SK-N-DZ (cell line): ENCODE measurements around the gene PMIS2.
A peak's percentile ranks its signal among the peaks of the same experiment; 100 is the strongest.
"Not testable (repeated sequence)": the region's sequence is repeated elsewhere in the genome, so short reads cannot be mapped to it uniquely, and the experiment has no call there.

Experiments used
- DNase-seq: peaks from one replicate; pipeline ENCODE4 v3.0.0-alpha.2; 2015; ENCODE audit warnings: low spot score

The PMIS2 gene

DNA sequence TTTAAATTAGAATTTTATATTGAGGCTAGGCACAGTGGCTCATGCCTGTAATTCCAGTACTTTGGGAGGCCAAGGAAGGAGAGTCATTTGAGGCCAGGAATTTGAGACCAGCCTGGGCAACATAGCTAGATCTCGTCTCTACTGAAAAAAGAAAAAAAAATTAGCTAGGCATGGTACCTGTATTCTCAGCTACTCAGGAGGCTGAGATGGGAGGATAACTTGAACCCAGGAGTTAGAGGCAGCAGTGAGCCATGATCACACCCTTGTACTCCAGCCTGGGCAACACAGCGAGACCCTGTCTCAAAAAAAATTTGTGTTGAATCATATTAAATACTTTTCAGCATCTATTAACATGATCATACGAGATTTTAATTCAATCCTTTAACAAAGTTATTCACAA, 4.9 kb downstream of the PMIS2 start:
- DNase-seq: no peak

DNA sequence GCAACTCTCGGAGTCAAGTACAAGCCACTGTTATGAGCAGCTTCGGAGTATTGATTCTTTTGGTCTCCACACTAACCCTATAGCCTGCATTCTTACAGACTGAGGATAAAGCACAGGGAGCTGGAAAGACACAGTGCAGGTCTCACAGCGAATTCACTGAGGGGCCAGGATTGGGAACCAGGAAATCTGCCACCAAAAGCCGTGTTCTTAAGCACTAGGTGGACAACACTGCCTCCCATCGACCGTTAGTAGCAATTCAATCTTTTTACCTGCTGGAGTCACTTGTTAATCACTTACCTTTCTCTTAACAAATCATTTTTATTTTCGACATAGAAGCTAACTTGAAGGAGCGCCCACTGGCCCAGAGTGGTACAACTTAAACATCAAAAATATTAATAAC, 6.3 kb downstream of the PMIS2 start:
- DNase-seq: no peak

DNA sequence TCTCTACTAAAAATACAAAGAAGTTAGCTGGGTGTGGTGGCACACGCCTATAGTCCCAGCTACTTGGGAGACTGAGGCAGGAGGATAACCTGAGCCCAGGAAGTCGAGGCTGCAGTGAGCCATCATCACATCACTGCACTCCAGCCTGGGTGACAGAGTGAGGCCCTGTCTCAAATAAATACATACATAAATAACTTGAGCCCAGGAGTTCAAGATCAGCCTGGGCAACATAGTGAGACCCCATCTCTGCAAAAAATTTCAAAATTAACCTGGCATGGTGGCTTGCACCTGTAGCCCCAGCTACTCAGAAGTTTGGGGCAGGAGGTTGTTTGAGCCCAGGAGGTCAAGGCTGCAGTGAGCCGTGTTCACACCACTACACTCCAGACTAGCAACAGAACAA, 9.1 kb downstream of the PMIS2 start:
- not testable (repeated sequence) for DNase-seq

DNA sequence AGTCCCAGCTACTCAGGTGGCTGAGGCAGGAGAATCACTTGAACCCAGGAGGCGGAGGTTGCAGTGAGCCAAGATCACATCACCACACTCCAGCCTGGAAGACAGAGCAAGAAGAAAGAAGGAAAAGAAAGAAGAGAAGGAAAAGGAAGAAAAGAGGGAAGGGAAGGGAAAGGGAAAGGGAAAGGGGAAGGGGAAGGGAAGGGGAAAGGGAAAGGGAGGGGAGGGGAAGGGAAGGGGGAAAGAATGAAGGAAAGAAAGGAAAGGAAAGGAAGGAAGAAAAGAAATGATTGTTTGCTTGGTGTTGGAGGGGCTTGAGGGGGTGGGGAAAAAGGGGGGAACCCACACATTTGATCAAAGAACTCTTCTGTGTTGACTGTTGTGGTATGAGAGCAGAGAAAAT, 10.0 kb downstream of the PMIS2 start:
- no peak for DNase-seq

GRCh38 chr19:35596366-35596999, 10.5 kb downstream of the PMIS2 start:
- DNase-seq: no peak

DNA sequence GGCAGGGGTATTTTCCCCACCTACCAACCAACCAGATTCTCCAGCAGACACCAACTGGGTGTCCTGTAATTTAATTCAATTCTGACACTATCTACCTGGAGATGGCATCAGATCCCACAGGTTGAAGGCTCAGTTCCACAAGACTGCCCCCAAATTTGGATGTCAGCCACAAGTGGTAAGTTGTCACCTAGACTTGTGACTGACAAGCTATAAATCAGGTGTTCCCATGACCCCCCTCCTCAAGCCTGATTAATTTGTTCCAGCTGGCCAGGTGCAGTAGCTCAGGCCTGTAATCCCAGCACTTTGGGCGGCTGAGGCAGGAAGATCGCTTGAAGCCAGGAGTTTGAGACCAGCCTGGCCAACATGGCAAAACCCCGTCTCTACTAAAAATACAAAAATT, 16.0 kb downstream of the PMIS2 start:
- no peak for DNase-seq

DNA sequence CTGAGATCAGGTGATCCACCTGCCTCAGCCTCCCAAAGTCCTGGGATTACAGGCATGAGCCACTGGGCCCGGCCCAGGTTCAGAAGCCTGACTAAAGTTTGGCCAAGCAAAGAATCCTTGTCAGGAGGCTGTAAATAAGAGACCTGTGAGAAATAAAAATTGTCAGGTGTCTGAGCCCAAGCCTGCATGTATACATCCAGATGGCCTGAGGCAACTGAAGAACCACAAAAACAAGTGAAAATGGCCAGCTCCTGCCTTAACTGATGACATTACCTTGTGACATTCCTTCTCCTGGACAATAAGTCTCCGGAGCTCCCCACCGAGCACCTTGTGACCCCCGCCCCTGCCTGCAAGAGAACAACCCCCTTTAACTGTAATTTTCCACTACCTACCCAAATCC, 18.5 kb downstream of the PMIS2 start:
- DNase-seq: not testable (repeated sequence)

- DNase-seq: not testable (repeated sequence)
Measured at GRCh38 chr19:35607170-35607569, 21.2 kb downstream of the PMIS2 start.

DNA sequence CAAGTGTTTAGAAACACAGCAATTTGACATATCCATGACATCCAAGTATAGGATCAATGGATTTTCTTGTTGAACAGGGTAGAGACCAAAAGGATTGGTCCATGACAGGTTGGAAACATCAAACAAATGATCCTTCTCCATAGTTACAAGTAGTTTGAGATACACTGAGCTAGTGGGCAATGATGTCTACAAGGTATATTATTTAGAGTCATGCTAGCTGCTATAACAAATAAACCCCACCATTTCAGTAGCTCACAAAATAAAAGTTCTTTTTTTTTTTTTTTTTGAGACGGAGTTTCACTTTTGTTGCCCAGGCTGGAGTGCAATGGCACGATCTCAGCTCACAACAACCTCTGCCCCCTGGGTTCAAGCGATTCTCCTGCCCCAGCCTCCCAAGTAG, 21.7 kb downstream of the PMIS2 start:
- no peak for DNase-seq

DNA sequence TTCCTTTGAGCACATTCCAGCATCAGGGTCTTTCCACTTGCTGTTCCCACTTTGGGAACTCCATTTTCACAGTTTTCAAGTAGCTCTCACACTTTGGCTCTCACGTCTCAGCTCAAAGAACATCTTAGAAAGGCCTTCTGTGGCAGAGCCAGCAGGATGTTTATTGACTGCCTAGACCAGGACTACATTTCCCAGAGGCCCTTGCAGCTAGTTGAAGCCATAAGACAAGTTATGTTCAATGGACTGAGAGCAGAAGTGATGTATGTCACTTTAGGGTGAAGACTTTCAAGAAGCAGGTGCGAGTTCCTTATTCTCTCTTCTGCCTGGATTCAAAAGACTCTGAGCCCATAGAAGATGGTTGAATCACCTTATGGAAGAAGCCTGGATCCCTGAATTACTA, 22.3 kb downstream of the PMIS2 start:
- DNase-seq: no peak

DNA sequence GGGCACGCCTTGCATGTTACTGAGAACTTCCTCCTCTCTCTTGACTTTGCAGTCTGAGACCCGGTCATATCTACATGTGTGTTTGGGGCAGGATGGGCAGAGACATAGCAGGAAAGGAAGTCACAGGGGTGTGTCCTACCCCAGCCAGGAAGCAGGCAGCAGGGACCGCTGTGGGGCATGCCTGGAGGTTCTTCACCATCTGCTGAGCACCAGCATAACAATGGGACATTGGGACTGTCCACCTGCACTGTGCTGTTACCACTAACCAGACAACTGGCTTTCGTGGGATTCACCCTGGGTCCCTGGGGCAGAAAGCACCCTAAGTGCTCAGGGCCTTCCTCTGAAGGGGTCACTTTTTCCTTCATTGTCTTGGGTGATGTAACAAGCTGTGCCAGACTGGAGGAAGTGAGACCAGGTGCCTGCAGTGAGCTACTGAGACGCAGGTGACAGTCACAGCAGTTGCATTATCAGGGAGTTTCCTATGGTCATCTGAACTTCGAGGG, 23.9 kb downstream of the PMIS2 start:
- no peak for DNase-seq

DNA sequence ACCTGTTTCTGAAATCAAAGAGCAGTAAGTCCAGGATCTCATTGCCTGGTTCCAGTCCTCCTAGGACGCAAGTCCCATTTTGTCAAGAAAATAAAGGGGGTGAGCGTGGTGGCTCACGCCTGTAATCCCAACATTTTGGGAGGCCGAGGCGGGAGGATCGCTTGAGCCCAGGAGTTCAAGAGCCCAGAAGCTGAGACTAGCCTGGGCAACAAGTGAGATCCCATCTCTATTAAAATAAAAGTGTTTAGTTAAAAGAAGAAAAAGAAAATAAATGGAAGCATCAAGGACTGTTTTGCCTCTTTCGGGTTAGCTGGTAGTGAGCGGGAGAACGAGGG, 26.2 kb downstream of the PMIS2 start:
- DNase-seq: no peak

DNA sequence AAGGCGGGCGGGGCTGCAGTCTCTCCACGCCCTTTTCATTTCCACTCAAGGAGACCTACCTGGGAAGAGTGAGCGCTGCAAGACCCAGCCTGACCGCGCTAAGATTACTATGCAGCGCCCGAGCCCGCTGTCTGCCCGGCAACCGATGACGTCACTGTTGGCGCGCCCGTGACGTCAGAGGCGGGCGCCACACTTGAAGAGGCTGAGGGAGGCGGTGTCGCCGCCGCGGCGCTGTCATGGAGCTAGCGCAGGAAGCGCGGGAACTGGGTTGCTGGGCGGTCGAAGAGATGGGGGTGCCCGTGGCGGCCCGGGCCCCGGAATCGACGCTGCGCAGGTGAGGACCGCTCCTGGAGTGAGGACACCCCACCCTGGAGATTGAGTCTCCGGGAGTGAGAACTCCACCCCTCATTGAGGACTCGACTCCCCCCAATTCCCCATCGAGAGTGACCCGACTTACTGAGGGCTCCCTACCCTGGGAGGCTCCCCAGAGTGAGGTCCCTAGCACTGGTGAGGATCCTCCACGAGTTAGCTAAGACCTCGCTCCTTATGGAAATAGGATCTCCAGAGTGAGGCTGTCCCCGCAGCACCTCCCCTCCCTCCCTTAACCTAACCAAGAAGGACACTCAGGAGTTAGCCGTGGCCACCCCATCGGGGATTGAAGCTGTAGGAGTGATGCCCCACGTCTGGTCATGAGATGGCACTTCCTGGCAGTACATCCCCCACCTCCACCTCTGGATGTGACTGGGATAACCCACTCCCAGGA, 26.8 kb downstream of the PMIS2 start, which contains the start of gene HAUS5:
Gene HAUS5, plus strand, starts transcription at position 177 of the 763 bp plus-strand sequence. Its CDS starts 60 bp downstream, at position 237.
- peak; percentile 89 for DNase-seq

- no peak for DNase-seq
Measured at GRCh38 chr19:35613574-35613973, 27.6 kb downstream of the PMIS2 start.

DNA sequence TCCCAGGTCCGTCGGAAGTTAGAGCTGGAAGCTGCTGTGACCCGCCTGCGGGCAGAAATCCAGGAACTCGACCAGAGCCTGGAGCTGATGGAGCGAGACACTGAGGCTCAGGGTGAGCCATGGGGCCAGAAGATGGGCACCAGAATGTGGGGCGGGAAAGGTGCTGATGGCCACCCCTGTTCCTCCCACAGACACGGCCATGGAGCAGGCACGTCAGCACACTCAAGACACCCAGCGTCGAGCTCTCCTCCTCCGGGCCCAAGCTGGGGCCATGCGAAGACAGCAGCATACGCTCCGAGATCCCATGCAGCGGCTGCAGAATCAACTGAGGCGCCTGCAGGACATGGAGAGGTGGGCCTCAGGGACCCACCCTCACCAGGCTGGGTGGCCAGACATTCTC, 29.1 kb downstream of the PMIS2 start:
- no peak for DNase-seq

- DNase-seq: no peak
Measured at GRCh38 chr19:35618857-35619256, 32.9 kb downstream of the PMIS2 start.

DNA sequence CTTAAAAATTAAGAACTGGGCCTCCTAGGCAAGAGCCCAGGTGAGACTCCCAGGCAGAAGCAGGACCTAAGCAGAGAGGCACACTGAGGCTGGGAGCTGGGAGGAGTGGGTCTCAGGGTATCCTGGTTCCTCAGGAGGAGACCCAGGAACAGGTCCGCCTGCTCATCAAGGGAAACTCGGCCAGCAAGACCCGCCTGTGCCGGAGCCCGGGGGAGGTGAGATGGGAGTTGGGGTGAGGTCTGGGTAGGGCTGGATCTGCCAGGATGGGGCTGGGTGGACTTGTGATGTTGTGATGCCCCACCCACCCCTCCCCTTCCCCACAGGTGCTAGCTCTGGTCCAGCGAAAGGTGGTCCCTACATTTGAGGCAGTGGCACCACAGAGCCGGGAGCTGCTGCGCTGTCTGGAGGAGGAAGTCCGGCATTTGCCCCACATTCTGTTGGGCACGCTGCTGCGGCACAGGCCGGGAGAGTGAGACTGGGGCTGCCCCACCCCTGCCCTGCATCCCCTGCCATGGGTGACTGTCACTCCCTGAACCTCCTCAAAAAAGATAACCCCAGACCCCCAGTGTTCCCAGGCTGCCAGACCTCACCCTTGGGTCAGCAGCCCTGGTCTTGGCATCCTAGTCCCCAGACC, 33.4 kb downstream of the PMIS2 start:
- DNase-seq: no peak

GRCh38 chr19:35620001-35620400, 34.0 kb downstream of the PMIS2 start:
- no peak for DNase-seq

DNA sequence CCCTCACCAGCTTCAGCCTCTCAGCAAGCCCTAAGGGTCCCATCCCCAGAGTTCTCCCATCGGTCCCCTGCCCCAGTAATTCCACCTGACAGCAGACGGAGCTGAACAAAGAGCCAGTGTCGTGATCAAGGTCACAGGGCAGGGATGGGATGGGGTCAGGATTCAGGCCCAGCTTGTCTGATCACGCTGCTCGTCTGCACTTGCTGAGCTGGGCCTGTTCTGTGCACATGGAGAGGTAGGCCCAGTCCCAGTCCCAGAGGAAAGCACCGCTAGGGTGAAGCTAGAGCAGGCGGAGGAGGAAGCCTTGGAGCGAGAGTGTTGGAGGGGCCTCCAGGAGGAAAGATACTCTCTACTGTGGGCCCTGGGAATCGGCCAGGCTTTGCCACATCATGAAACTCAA, 35.7 kb downstream of the PMIS2 start:
- DNase-seq: no peak

- DNase-seq: no peak
Measured at GRCh38 chr19:35622750-35623149, 36.8 kb downstream of the PMIS2 start.

DNA sequence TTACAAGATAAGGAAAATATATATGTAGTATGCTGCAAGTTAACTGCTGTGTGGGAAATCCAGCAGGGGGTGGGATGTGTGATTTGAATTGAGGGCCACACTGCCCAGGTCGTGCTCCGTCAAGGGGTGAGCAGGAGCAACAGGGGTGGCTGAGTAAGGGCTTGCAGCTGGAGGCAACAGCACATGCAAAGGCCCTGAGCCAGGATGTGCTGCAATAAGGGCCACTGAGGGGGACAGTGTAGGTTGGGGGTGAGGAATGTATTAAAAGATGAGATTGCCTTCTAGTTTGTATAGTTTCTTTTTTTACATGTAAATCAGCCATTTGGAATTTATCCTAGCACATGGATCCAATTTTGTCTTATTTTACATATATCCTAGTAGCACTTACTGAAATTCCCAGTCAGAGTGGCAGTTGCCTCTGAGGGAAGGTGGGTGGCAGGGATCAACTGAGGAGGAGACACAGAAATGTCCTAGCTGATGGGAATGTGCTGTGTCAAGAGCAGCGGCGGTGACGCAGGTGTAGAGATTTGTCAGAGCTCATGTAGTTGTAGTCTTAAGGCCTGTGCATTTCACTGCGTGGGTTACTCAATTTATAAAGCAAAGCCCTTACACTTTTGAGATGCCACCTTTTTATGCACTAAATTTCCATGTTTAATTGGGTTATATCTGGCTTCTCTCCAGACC, 37.5 kb downstream of the PMIS2 start:
- no peak for DNase-seq

GRCh38 chr19:35628264-35628564, 42.2 kb downstream of the PMIS2 start:
- DNase-seq: no peak
